ENCODE data around the gene TBC1D10B. TPM values are rescaled to one million over a fixed set of nuclear protein-coding genes. Genes with fewer than 3 reads are reported as not detected.

Gene TBC1D10B
- total RNA-seq, 4 donors from 2014 or later = 21.9 to 33.9 (median 26.1) TPM

DNA sequence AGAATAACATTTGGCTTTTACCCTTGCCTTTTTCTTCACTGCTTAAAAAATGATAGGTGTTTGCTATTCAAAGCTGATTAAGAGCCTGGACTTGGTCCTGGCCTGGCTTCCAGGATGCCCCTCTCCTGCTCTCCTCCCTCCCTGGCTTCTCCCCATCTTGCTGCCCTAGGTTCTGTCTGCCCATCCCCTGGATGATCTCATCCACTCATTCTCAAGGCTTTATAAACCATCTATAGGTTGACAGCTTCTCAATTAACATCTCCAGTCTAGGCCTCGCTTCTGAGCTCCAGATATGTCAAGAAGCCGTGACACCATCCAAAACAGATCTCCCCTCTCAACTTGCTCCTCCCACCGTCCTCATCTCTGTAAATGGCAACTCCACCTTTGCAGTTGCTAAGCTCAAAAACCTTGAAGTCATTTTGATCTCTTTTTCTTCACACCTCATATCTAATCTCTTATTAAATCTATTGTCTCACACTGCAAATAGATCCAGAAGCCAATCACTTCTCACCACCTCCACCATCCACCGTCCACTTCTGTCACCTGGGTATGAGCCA is 45.8 kb upstream of the TBC1D10B start:
- intact Hi-C loops (cut with DNase I) = no loop called here
- peaks cover 0 to 28% (median 0%) of the 10 kb centered on the region in 3 donors for H3K36me3 ChIP-seq
- TF ChIP-seq CTCF (IDR thresholded peaks at IDR 0.05) (no peak), POLR2A (IDR thresholded peaks at IDR 0.05) (no peak)
- H3K4me1 ChIP-seq = peaks cover 3 to 26% (median 16%) of the 10 kb centered on the region in 3 donors
- H3K27ac ChIP-seq = no peak overlapping the region
- no peaks in the 10 kb centered on the region for H3K9me3 ChIP-seq
- H3K4me3 ChIP-seq = no peak overlapping the region
- WGBS, 2 donors = 93 to 97% methylated on average over 4 of the region's 4 CpGs
- no peak for DNase-seq
- no peaks in the 10 kb centered on the region for H3K27me3 ChIP-seq

DNA sequence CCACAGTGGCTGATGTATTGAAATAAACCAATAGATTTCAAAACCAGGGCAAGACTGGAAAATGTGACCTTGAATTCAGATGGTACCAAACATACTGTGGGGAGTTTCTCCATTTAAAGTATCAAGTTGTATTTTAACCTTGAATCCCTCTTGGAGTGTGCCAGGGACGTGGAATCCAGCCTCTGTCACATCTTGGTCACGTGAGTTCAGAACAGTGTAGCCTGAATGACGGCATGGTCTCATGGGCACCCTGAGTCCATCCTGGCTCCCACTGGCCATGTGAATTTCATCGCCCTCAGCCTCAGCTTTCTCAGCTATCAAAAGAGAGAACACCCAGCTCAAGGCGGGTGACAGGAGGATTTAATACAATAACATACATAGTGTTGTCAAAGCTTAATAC is 43.9 kb upstream of the TBC1D10B start:
- Histone ChIP-seq H3K36me3 (peaks cover 0 to 21% (median 0%) of the 10 kb centered on the region in 3 donors), H3K4me1 (peaks cover 11 to 34% (median 21%) of the 10 kb centered on the region in 3 donors), H3K27me3 (no peaks in the 10 kb centered on the region), H3K27ac (peak overlapping the region in 1 of 4 donors; percentile 29), H3K4me3 (no peak overlapping the region), H3K9me3 (no peaks in the 10 kb centered on the region)
- TF ChIP-seq POLR2A (IDR thresholded peaks at IDR 0.05) = no peak
- no peak for TF ChIP-seq CTCF (IDR thresholded peaks at IDR 0.05)
- 72 to 82% methylated on average over 5 of the region's 5 CpGs for WGBS, 2 donors
- intact Hi-C loops (cut with DNase I) = no loop called here
- DNase-seq = no peak

GRCh38 chr16:30413112-30413806 is 43.0 kb upstream of the TBC1D10B start:
- peaks cover 0 to 21% (median 0%) of the 10 kb centered on the region in 3 donors for H3K36me3 ChIP-seq
- H3K4me3 ChIP-seq = no peak overlapping the region
- no peaks in the 10 kb centered on the region for H3K27me3 ChIP-seq
- H3K9me3 ChIP-seq = no peaks in the 10 kb centered on the region
- intact Hi-C loops (cut with DNase I) = no loop called here
- TF ChIP-seq CTCF (IDR thresholded peaks at IDR 0.05) (no peak), POLR2A (IDR thresholded peaks at IDR 0.05) (no peak)
- 84 to 85% methylated on average over 6 of the region's 6 CpGs for WGBS, 2 donors
- no peak overlapping the region for H3K27ac ChIP-seq
- DNase-seq = no peak
- H3K4me1 ChIP-seq = peaks cover 17 to 35% (median 18%) of the 10 kb centered on the region in 3 donors

GRCh38 chr16:30409125-30410060 is 39.1 kb upstream of the TBC1D10B start:
- 38 to 42% methylated on average over 11 to 13 of the region's 15 CpGs for WGBS, 2 donors
- peaks cover 0 to 21% (median 0%) of the 10 kb centered on the region in 3 donors for H3K36me3 ChIP-seq
- no peak for DNase-seq
- TF ChIP-seq CTCF (IDR thresholded peaks at IDR 0.05) (peak; percentile 81 to 94 (median 92)), POLR2A (IDR thresholded peaks at IDR 0.05) (peak in 1 of 4 donors; percentile 27)
- no peak overlapping the region for H3K4me3 ChIP-seq
- peaks cover 14 to 39% (median 26%) of the 10 kb centered on the region in 3 donors for H3K4me1 ChIP-seq
- H3K27me3 ChIP-seq = no peaks in the 10 kb centered on the region
- intact Hi-C loops (cut with DNase I) = no loop called here
- no peaks in the 10 kb centered on the region for H3K9me3 ChIP-seq
- peak overlapping the region in 3 of 4 donors; percentile 34 to 52 (median 43) for H3K27ac ChIP-seq

Measured in esophagus squamous epithelium (tissue), 5 donors.